Measurements from ENCODE around the gene NPSR1.

The NPSR1 gene

DNA sequence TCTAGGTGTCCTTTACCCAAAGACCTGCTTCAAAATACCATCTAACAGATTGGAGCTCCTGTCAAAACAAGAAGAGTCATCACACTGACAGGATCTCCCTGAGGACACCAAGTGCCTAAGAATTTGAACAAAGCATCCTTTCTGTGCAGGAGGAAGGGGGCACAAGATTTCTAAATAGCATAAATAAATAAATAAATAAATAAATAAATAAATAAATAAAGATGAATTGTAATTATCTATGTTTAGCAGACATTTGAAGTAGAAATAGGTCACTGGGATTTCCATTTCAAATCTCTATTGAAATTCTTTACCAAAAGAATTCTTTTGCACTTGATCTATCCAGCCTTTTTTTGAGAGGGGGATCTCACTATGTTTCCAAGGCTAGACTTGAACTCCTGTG is 65.3 kb downstream of the NPSR1 start:
- Histone ChIP-seq H3K36me3 (ENCODE audit: control insufficient read depth, low read depth, low read length) (no peaks in the 10 kb centered on the region), H3K27me3 (ENCODE audit: control insufficient read depth, insufficient read depth, low read length) (no peaks in the 10 kb centered on the region), H3K27ac (ENCODE audit: low read length) (no peak overlapping the region), H3K4me3 (ENCODE audit: low read length) (no peak overlapping the region), H3K9me3 (ENCODE audit: control insufficient read depth, low read depth, low read length) (no peaks in the 10 kb centered on the region), H3K4me1 (ENCODE audit: control insufficient read depth, low read depth, low read length) (no peaks in the 10 kb centered on the region), H3K9ac (ENCODE audit: low read length) (no peak overlapping the region)

DNA sequence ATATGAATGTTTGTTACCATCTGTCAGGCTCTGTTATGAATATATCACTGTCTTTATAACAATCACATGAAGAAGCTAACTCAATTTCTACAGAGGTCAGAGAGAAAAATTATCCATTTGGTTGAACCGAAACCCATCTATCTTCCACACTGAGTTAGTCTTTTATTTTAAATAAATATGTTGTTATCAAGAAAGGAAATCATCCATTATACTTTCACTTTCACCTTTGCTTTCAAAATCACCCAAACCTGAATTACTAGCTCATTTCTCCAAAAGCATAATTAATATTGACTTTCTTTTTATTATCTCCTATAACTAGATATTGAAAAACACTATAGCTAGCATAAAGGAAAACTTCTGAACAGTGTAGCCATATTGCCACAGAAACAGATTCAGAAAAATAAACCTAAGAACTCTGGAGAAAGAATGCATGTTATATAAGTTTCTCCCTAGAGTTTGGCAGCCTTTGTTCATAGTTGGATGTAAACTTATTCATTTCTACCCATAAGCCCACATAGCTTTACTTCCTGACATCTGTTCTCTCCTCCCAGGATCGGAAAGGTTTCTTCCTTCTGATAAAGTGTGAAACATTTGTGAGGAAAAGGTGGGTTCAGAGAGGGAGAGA is 66.0 kb downstream of the NPSR1 start:
- no peak overlapping the region for H3K4me3 ChIP-seq (ENCODE audit: low read length)
- no peaks in the 10 kb centered on the region for H3K4me1 ChIP-seq (ENCODE audit: control insufficient read depth, low read depth, low read length)
- no peaks in the 10 kb centered on the region for H3K9me3 ChIP-seq (ENCODE audit: control insufficient read depth, low read depth, low read length)
- H3K27ac ChIP-seq (ENCODE audit: low read length): no peak overlapping the region
- H3K9ac ChIP-seq (ENCODE audit: low read length): no peak overlapping the region
- H3K27me3 ChIP-seq (ENCODE audit: control insufficient read depth, insufficient read depth, low read length): no peaks in the 10 kb centered on the region
- H3K36me3 ChIP-seq (ENCODE audit: control insufficient read depth, low read depth, low read length): no peaks in the 10 kb centered on the region

DNA sequence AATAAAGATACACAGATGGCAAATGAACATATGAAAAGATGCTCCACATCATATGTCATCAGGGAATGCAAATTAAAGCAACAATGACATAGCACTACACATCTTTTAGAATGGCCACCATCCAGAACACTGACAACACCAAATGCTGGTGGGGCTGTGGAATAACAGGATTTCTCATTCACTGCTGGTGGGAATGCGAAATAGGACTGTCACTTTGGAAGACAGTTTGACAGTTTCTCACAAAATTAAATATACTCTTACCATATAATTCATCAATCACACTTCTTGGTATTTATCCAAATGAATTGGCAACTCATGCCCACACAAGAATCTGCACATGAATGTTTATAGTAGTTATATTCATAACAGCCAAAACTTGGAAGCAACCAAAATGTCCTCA is 68.2 kb downstream of the NPSR1 start:
- Histone ChIP-seq H3K27me3 (ENCODE audit: control insufficient read depth, insufficient read depth, low read length) (no peaks in the 10 kb centered on the region), H3K36me3 (ENCODE audit: control insufficient read depth, low read depth, low read length) (no peaks in the 10 kb centered on the region), H3K4me1 (ENCODE audit: control insufficient read depth, low read depth, low read length) (no peaks in the 10 kb centered on the region), H3K4me3 (ENCODE audit: low read length) (no peak overlapping the region), H3K9me3 (ENCODE audit: control insufficient read depth, low read depth, low read length) (no peaks in the 10 kb centered on the region), H3K9ac (ENCODE audit: low read length) (no peak overlapping the region), H3K27ac (ENCODE audit: low read length) (no peak overlapping the region)

DNA sequence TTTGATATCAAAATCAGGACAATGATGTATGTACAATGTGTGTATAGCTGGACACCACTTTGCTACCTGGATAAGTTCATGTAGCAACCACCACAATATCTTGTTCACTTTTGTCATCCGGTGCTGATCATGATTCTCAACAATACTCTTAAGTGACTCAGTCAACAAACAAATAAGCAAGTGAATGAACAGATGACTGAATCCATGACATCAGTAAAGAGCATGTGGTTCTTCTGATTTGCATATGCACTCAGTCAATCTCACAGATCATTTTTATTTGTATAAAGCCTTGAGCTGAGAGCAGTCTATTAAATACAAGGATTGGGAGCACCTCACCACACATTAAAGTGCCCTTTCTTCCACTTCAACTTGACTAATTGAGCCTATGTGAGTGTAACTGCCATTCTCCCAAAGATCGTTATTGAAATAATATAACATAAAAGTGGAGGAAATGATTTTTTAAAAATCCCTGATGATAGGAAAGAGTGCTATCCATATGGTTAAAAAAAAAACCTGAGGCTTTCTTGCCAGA is 69.5 kb downstream of the NPSR1 start:
- H3K27me3 ChIP-seq (ENCODE audit: control insufficient read depth, insufficient read depth, low read length): no peaks in the 10 kb centered on the region
- H3K27ac ChIP-seq (ENCODE audit: low read length): no peak overlapping the region
- no peak overlapping the region for H3K9ac ChIP-seq (ENCODE audit: low read length)
- H3K4me3 ChIP-seq (ENCODE audit: low read length): no peak overlapping the region
- no peaks in the 10 kb centered on the region for H3K4me1 ChIP-seq (ENCODE audit: control insufficient read depth, low read depth, low read length)
- H3K9me3 ChIP-seq (ENCODE audit: control insufficient read depth, low read depth, low read length): no peaks in the 10 kb centered on the region
- H3K36me3 ChIP-seq (ENCODE audit: control insufficient read depth, low read depth, low read length): no peaks in the 10 kb centered on the region

DNA sequence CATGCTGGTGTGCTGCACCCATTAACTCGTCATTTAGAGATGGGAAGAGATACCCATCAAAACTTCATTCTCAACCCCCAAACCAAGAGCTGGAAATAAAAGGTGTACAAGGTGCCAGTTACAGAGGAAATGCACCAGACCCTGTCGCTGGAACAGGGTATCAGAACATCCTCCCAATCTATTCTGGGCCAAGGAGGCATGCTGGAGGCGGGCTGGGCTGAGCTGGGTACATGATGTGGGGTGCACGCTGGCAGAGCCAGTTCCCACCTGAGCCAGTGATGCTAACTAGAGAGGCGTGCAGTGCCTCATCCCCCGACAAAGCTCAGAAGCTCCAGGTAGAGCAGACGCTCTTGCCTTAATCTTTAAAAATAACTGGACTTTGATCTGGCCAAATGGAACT is 70.1 kb downstream of the NPSR1 start:
- Histone ChIP-seq H3K9ac (ENCODE audit: low read length) (no peak overlapping the region), H3K4me1 (ENCODE audit: control insufficient read depth, low read depth, low read length) (no peaks in the 10 kb centered on the region), H3K9me3 (ENCODE audit: control insufficient read depth, low read depth, low read length) (no peaks in the 10 kb centered on the region), H3K27me3 (ENCODE audit: control insufficient read depth, insufficient read depth, low read length) (no peaks in the 10 kb centered on the region), H3K36me3 (ENCODE audit: control insufficient read depth, low read depth, low read length) (no peaks in the 10 kb centered on the region), H3K27ac (ENCODE audit: low read length) (no peak overlapping the region), H3K4me3 (ENCODE audit: low read length) (no peak overlapping the region)

DNA sequence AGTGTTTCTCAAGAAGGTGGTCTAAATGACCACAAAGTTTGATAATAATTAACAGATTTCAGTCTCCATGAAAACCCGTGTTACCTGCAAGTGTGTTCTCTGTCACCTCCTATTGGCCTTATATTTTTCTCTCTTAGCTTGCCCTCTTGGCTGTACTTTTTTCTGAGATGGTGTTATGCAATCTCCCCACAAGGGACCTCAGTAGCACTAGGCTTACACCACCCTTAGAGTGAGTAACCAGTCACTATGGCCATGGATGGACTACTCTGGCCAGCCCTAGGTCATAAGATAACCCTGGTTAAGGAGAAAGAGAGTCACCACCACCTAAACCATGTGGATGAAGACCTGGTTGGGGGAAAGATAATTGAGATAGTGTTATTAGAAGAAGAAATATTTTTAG is 76.8 kb downstream of the NPSR1 start:
- Histone ChIP-seq H3K27ac (ENCODE audit: low read length) (no peak overlapping the region), H3K36me3 (ENCODE audit: control insufficient read depth, low read depth, low read length) (no peaks in the 10 kb centered on the region), H3K27me3 (ENCODE audit: control insufficient read depth, insufficient read depth, low read length) (no peaks in the 10 kb centered on the region), H3K9me3 (ENCODE audit: control insufficient read depth, low read depth, low read length) (no peaks in the 10 kb centered on the region), H3K9ac (ENCODE audit: low read length) (no peak overlapping the region), H3K4me3 (ENCODE audit: low read length) (no peak overlapping the region), H3K4me1 (ENCODE audit: control insufficient read depth, low read depth, low read length) (no peaks in the 10 kb centered on the region)

DNA sequence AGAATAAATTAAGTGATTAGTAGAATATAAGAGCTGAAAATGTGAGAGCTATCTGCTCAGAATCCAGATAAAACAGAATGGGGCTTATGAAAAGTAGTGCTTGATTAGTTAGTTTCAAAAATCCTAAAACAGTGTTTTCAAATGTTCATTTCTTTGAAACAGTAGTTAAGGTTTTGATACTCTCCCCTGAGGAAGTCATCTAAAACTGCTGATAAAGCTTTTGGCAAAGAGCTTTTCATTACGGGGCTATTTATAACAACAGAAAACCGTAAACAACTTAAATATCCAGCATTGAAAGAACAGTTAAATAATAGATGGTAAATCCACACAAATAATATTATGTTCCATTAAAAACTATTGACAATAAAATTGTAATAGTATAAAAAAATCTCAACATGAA is 77.5 kb downstream of the NPSR1 start:
- H3K9ac ChIP-seq (ENCODE audit: low read length): no peak overlapping the region
- H3K27ac ChIP-seq (ENCODE audit: low read length): no peak overlapping the region
- no peaks in the 10 kb centered on the region for H3K27me3 ChIP-seq (ENCODE audit: control insufficient read depth, insufficient read depth, low read length)
- no peaks in the 10 kb centered on the region for H3K9me3 ChIP-seq (ENCODE audit: control insufficient read depth, low read depth, low read length)
- no peaks in the 10 kb centered on the region for H3K4me1 ChIP-seq (ENCODE audit: control insufficient read depth, low read depth, low read length)
- H3K4me3 ChIP-seq (ENCODE audit: low read length): no peak overlapping the region
- no peaks in the 10 kb centered on the region for H3K36me3 ChIP-seq (ENCODE audit: control insufficient read depth, low read depth, low read length)

DNA sequence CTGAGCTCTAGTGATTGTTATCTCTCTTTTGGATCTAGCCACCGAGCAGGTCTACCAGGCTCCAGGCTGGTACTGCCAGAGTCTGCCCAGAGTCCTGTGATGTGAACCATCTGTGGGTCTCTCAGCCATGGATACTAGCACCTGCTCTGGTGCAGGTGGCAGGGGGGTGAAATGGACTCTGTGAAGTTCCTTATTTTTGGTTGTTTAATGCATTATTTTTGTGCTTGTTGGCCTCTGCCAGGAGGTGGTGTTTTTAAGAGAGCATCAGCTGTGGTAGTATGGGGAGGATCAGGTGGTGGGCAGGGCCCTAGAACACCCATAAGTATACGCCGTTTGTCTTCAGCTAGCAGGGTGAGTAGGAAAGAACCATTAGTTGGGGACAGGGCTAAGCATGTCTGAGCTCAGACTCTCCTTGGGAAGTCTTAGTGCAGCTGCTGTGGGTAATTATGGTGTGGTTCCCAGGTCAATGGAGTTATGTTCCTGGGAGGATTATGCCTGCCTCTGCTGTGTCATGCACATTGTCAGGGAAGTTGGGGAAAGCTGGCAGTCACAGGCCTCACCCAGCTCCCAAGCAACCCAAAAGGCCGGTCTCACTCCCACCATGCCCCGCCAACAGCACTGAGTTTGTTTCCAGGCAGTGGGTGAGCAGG is 81.8 kb downstream of the NPSR1 start:
- H3K27me3 ChIP-seq (ENCODE audit: control insufficient read depth, insufficient read depth, low read length): no peaks in the 10 kb centered on the region
- no peaks in the 10 kb centered on the region for H3K9me3 ChIP-seq (ENCODE audit: control insufficient read depth, low read depth, low read length)
- no peaks in the 10 kb centered on the region for H3K4me1 ChIP-seq (ENCODE audit: control insufficient read depth, low read depth, low read length)
- H3K9ac ChIP-seq (ENCODE audit: low read length): no peak overlapping the region
- H3K27ac ChIP-seq (ENCODE audit: low read length): no peak overlapping the region
- no peaks in the 10 kb centered on the region for H3K36me3 ChIP-seq (ENCODE audit: control insufficient read depth, low read depth, low read length)
- H3K4me3 ChIP-seq (ENCODE audit: low read length): no peak overlapping the region

DNA sequence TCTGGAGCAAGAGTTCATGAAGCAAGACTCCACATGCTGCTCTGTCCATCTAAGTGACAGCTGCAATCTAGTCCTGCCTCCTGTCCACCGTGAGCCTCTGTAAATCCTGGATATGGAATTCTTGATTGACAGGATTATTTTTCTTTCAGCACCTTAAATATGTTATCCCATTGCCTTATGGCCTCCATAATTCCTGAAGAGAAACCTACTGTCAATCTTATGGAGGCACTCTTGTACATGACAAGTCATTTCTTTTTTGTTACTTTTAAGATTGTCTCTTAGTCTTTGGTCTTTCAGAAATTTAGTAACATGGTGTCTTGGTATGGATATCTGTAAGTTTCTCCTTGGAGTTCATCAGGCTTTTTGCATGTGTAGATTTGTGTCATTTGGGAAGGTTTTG is 82.8 kb downstream of the NPSR1 start:
- H3K9ac ChIP-seq (ENCODE audit: low read length): no peak overlapping the region
- no peaks in the 10 kb centered on the region for H3K36me3 ChIP-seq (ENCODE audit: control insufficient read depth, low read depth, low read length)
- no peak overlapping the region for H3K4me3 ChIP-seq (ENCODE audit: low read length)
- no peak overlapping the region for H3K27ac ChIP-seq (ENCODE audit: low read length)
- no peaks in the 10 kb centered on the region for H3K4me1 ChIP-seq (ENCODE audit: control insufficient read depth, low read depth, low read length)
- H3K9me3 ChIP-seq (ENCODE audit: control insufficient read depth, low read depth, low read length): no peaks in the 10 kb centered on the region
- H3K27me3 ChIP-seq (ENCODE audit: control insufficient read depth, insufficient read depth, low read length): no peaks in the 10 kb centered on the region

DNA sequence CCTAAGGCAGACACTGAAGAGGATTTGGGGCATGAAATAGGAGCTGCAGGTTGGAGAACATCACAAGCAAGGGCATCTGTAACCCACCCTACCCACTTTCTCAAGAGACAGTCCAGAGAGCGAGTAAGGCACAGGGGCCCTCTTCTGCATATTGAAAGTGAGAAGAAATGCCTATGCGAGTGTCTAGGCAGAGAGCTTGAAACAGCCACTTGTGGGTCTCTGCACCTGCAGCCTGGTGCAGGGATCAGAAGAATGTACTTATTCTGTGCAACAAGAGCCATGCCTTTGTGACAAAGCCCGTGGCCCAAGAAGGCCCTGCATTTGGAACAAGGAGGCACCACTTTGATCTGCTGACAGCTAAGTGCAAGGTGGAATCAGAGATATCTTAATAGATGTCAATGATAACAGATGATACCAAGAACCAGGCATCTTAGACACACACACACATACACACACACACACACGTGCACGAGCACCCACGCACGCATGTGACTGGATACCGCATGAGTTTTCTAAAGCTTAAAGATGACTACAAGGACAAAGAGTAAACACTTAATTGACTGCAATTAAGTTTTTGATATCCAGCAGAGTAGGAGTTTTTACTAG is 89.3 kb downstream of the NPSR1 start:
- no peaks in the 10 kb centered on the region for H3K9me3 ChIP-seq (ENCODE audit: control insufficient read depth, low read depth, low read length)
- H3K4me3 ChIP-seq (ENCODE audit: low read length): no peak overlapping the region
- no peak overlapping the region for H3K9ac ChIP-seq (ENCODE audit: low read length)
- no peaks in the 10 kb centered on the region for H3K4me1 ChIP-seq (ENCODE audit: control insufficient read depth, low read depth, low read length)
- H3K27ac ChIP-seq (ENCODE audit: low read length): no peak overlapping the region
- no peaks in the 10 kb centered on the region for H3K27me3 ChIP-seq (ENCODE audit: control insufficient read depth, insufficient read depth, low read length)
- H3K36me3 ChIP-seq (ENCODE audit: control insufficient read depth, low read depth, low read length): no peaks in the 10 kb centered on the region

DNA sequence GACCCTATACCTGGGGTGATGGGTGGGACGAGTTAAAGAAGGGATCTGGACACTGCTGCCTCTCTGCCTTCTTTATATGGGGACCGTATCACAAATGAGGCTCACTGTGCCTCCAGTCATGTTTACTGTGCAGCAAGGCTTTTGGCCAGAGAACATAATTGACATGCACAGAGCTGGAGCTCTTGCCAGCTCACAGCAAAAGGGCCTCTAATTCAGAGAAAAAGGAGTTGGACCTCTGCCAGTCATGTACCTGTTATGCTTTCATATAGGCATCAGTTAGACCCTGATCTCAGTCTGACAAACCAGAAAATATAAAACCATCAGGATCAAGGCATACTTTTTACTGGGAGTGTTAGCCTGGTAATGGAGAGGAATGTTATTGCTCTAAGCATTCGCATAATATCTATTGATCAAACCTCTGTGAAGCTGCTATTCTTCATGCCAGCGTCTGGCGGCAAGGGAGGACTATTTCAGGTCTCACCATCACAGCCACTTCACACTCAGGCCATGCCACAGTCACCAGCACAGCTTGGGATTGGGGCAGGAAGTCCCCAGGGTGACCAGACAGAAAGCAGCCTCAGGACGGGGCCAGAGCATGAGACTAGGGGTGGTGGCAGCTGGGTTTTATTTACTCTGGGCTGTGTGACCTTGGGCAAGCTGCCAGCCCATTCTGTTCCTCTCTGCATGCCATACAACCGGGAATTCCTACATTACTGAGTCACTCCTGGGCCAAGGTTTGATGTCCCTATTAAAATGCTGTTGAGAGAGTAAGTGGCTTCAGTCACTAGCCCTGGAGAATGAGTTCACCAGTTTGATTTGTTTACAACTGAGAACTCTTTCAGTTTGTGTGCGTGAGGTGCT is 90.1 kb downstream of the NPSR1 start:
- Histone ChIP-seq H3K27me3 (ENCODE audit: control insufficient read depth, insufficient read depth, low read length) (no peaks in the 10 kb centered on the region), H3K9me3 (ENCODE audit: control insufficient read depth, low read depth, low read length) (no peaks in the 10 kb centered on the region), H3K4me3 (ENCODE audit: low read length) (no peak overlapping the region), H3K27ac (ENCODE audit: low read length) (no peak overlapping the region), H3K4me1 (ENCODE audit: control insufficient read depth, low read depth, low read length) (no peaks in the 10 kb centered on the region), H3K9ac (ENCODE audit: low read length) (no peak overlapping the region), H3K36me3 (ENCODE audit: control insufficient read depth, low read depth, low read length) (no peaks in the 10 kb centered on the region)
